MM.1S (cell line): ENCODE measurements around the gene DCLRE1B.

Experiments
- DNase-seq: peaks from one replicate; pipeline ENCODE4 v3.0.0-alpha.2; 2015
- H2AFZ ChIP-seq: fragments of 300-600 bp; sonication (generic); 2 replicates; pipeline ENCODE4 v1.6.0; 2016; ENCODE audit warnings: antibody characterized with exemption, low read length
- H3F3A ChIP-seq: fragments of 300-600 bp; sonication (generic); 2 replicates; pipeline ENCODE4 v1.6.1; 2016; ENCODE audit warnings: mild to moderate bottlenecking, antibody characterized with exemption, low read length, moderate library complexity, mixed read lengths; ENCODE audit not compliant: insufficient read depth
- H3K27ac ChIP-seq: fragments of 300-600 bp; sonication (generic); 2 replicates; pipeline ENCODE4 v1.5.1; 2016; ENCODE audit warnings: mild to moderate bottlenecking, low read length
- H3K27me3 ChIP-seq: fragments of 300-600 bp; sonication (generic); replicated peaks from 2 replicates; pipeline ENCODE4 v1.6.0; 2016; ENCODE audit warnings: low read length; ENCODE audit not compliant: insufficient read depth
- H3K36me3 ChIP-seq: fragments of 300-600 bp; sonication (generic); replicated peaks from 2 replicates; pipeline ENCODE4 v1.6.1; 2016; ENCODE audit warnings: mild to moderate bottlenecking, low read length, mixed read lengths; ENCODE audit not compliant: insufficient read depth
- H3K4me1 ChIP-seq: fragments of 300-600 bp; sonication (generic); 2 replicates; pipeline ENCODE4 v1.6.1; 2016; ENCODE audit warnings: low read length, mixed read lengths
- H3K4me2 ChIP-seq: fragments of 300-600 bp; sonication (generic); 2 replicates; pipeline ENCODE4 v1.6.0; 2016; ENCODE audit warnings: low read depth, low read length
- H3K4me3 ChIP-seq: fragments of 300-600 bp; sonication (generic); 2 replicates; pipeline ENCODE4 v1.5.1; 2016; ENCODE audit warnings: low read length, mixed read lengths
- H3K79me2 ChIP-seq: fragments of 300-600 bp; sonication (generic); 2 replicates; pipeline ENCODE4 v1.6.1; 2016; ENCODE audit warnings: mixed run types, low read length, mixed read lengths
- H3K9ac ChIP-seq: fragments of 300-600 bp; sonication (generic); 2 replicates; pipeline ENCODE4 v1.6.1; 2016; ENCODE audit warnings: low read length, mixed read lengths
- H3K9me2 ChIP-seq: fragments of 300-600 bp; sonication (generic); replicated peaks from 2 replicates; pipeline ENCODE4 v1.6.1; 2016; ENCODE audit warnings: mild to moderate bottlenecking, low read length, mixed read lengths; ENCODE audit not compliant: insufficient read depth
- H3K9me3 ChIP-seq: fragments of 300-600 bp; sonication (generic); replicated peaks from 2 replicates; pipeline ENCODE4 v1.6.1; 2016; ENCODE audit warnings: mild to moderate bottlenecking, low read length, mixed read lengths; ENCODE audit not compliant: insufficient read depth
- H4K20me1 ChIP-seq: fragments of 300-600 bp; sonication (generic); 2 replicates; pipeline ENCODE4 v1.6.1; 2016; ENCODE audit warnings: mild to moderate bottlenecking, low read length, moderate library complexity, mixed read lengths; ENCODE audit not compliant: insufficient read depth
- EZH2 ChIP-seq: fragments of 300-600 bp; sonication (generic); optimal IDR thresholded peaks from 2 replicates; pipeline ENCODE3; 2017; ENCODE audit warnings: low read depth, mild to moderate bottlenecking, antibody characterized with exemption, low read length, mixed read lengths
- EZH2phosphoT487 ChIP-seq: fragments of 300-600 bp; sonication (generic); IDR thresholded peaks from 2 replicates; pipeline ENCODE4 v1.6.1; 2018; ENCODE audit warnings: antibody characterized with exemption, low read length
- TF ChIP-seq, protein P1 (sequence below): fragments of 300-600 bp; sonication (generic); IDR thresholded peaks from 2 replicates; pipeline ENCODE4 v1.5.1; 2016; ENCODE audit warnings: antibody characterized with exemption, low read length, mixed read lengths

The DCLRE1B gene

DNA sequence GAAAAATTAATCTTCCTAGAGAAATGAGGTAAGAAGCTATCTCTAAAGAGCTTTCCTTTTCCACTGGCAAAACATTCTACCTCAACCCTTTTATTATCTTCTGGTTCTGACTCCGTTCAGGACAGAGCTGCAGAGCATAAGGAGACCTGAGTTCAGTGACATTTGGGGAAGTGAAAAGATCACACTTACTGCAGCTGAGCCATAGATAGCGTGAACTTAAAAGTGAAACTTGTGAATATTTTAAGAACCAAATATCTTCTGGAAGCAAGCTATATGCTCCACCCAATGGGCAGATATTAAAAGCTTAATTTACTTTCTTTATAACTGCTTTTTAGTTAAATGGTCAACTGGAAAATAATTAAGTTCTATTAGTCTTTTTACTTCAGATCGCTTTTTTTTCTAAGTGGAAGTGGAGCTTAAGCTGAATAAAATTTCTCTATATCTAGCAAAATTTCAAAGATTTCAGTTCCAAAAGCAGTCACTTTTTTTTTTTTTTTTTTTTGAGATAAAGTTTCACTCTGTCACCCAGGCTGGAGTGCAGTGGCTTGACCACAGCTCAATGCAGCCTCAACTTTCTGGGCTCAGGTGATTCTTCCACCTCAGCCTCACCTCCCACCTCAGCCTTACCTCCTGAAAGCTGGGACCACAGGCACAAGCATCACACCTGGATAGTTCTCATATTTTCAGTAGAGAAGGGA, 45.5 kb upstream of the DCLRE1B start:
- Histone ChIP-seq H2AFZ (no peak overlapping the region), H3K36me3 (no peaks in the 10 kb centered on the region), H3K79me2 (no peaks in the 10 kb centered on the region), H3K9me3 (no peaks in the 10 kb centered on the region), H3K4me2 (peak overlapping the region; percentile 50), H3F3A (peaks cover 17% of the 10 kb centered on the region), H3K4me1 (peaks cover 14% of the 10 kb centered on the region), H3K27ac (peak overlapping the region; percentile 39; the same call in 1 of the 2 replicates), H3K9ac (no peak overlapping the region), H3K27me3 (no peaks in the 10 kb centered on the region), H4K20me1 (no peaks in the 10 kb centered on the region), H3K4me3 (no peak overlapping the region), H3K9me2 (no peaks in the 10 kb centered on the region)
- DNase-seq, result peak; percentile 46
- TF ChIP-seq EZH2, result no peak
- TF ChIP-seq, protein P1, sequence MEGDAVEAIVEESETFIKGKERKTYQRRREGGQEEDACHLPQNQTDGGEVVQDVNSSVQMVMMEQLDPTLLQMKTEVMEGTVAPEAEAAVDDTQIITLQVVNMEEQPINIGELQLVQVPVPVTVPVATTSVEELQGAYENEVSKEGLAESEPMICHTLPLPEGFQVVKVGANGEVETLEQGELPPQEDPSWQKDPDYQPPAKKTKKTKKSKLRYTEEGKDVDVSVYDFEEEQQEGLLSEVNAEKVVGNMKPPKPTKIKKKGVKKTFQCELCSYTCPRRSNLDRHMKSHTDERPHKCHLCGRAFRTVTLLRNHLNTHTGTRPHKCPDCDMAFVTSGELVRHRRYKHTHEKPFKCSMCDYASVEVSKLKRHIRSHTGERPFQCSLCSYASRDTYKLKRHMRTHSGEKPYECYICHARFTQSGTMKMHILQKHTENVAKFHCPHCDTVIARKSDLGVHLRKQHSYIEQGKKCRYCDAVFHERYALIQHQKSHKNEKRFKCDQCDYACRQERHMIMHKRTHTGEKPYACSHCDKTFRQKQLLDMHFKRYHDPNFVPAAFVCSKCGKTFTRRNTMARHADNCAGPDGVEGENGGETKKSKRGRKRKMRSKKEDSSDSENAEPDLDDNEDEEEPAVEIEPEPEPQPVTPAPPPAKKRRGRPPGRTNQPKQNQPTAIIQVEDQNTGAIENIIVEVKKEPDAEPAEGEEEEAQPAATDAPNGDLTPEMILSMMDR, result no peak
- TF ChIP-seq EZH2phosphoT487, result no peak

DNA sequence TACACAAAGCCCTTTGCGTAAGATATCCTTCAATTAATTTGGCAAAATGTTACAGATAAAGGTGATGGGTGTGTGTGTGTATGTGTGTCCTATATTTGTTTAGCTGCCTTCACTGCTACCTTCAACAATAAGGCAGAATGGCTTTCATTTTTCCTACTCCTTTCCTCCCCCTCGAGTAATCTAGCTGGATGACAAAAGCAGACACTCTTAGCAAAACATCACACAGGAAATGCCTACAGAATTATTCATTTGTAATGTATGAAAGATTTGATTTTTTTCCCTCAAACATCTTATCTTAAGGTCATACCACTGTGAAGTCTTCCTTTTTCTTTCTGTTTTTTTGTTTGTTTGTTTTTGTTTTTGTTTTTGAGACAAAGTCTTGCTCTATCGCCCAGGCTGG, 44.2 kb upstream of the DCLRE1B start:
- no peak for DNase-seq
- no peaks in the 10 kb centered on the region for H4K20me1 ChIP-seq
- H3K9me3 ChIP-seq, result no peaks in the 10 kb centered on the region
- H3K79me2 ChIP-seq, result no peaks in the 10 kb centered on the region
- peaks cover 14% of the 10 kb centered on the region for H3K4me1 ChIP-seq
- no peak overlapping the region for H3K9ac ChIP-seq
- H3K36me3 ChIP-seq, result no peaks in the 10 kb centered on the region
- no peak overlapping the region for H3K4me3 ChIP-seq
- no peaks in the 10 kb centered on the region for H3K27me3 ChIP-seq
- TF ChIP-seq EZH2phosphoT487 (no peak), EZH2 (no peak)
- TF ChIP-seq, protein P1, result no peak
- H2AFZ ChIP-seq, result no peak overlapping the region
- no peaks in the 10 kb centered on the region for H3K9me2 ChIP-seq
- no peak overlapping the region for H3K4me2 ChIP-seq
- H3F3A ChIP-seq, result peaks cover 17% of the 10 kb centered on the region
- H3K27ac ChIP-seq, result no peak overlapping the region

DNA sequence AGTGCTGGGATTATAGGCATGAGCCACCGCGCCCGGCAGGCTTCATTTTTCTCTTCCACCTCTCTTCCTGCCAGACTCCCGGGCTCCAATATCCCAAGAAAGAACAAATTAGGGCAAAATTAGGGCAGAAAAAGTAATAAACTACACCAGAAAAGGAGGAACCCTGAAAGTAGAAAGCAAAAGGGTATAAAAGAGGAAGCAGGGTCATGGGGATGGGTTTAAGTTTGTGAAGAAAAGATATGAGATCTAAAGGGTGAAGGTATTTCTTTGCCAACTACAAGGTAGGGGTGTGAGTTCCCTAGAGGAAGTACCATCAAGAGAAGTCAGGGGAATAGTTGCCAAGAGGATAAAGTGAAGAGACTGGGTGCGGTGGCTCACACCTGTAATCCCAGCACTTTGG, 43.5 kb upstream of the DCLRE1B start:
- H3K36me3 ChIP-seq, result no peaks in the 10 kb centered on the region
- no peak overlapping the region for H3K9ac ChIP-seq
- no peaks in the 10 kb centered on the region for H3K9me3 ChIP-seq
- no peak overlapping the region for H3K4me3 ChIP-seq
- H3K9me2 ChIP-seq, result no peaks in the 10 kb centered on the region
- H3K4me1 ChIP-seq, result peaks cover 14% of the 10 kb centered on the region
- TF ChIP-seq, protein P1, result no peak
- no peak for TF ChIP-seq EZH2phosphoT487
- TF ChIP-seq EZH2, result no peak
- no peak overlapping the region for H2AFZ ChIP-seq
- no peaks in the 10 kb centered on the region for H3K79me2 ChIP-seq
- H3K27ac ChIP-seq, result no peak overlapping the region
- H4K20me1 ChIP-seq, result no peaks in the 10 kb centered on the region
- H3K4me2 ChIP-seq, result no peak overlapping the region
- DNase-seq, result no peak
- H3K27me3 ChIP-seq, result no peaks in the 10 kb centered on the region
- peaks cover 17% of the 10 kb centered on the region for H3F3A ChIP-seq
